PFSK-1 (cell line): ENCODE results near the gene PRR18.

Experiments
- FOXP2 ChIP-seq: optimal IDR thresholded peaks from 2 replicates; pipeline ENCODE3; 2011; ENCODE audit warnings: borderline replicate concordance, control low read depth, inconsistent platforms; ENCODE audit not compliant: insufficient read depth; ENCODE audit errors: extremely low read length, extremely low read depth
- POLR2AphosphoS5 ChIP-seq: IDR thresholded peaks from 2 replicates; pipeline ENCODE4 v1.6.1; 2012; ENCODE audit warnings: low read depth, mild to moderate bottlenecking, control low read depth, low read length, moderate library complexity
- SIN3A ChIP-seq: IDR thresholded peaks from 2 replicates; pipeline ENCODE4 v1.6.1; 2012; ENCODE audit warnings: mild to moderate bottlenecking, low read length, moderate library complexity, borderline replicate concordance; ENCODE audit not compliant: insufficient read depth
- TAF1 ChIP-seq: IDR thresholded peaks from 2 replicates; pipeline ENCODE4 v1.6.1; 2012; ENCODE audit warnings: low read length, control low read depth, borderline replicate concordance; ENCODE audit not compliant: insufficient read depth
- TF ChIP-seq, protein P1 (sequence below), 2 experiments: IDR thresholded peaks; 2 replicates each; pipeline versions ENCODE4 v1.6.1 to v1.8.0; 2011 to 2012; ENCODE audit warnings: low read depth in 2 of 2, low read length in 2 of 2, control low read depth in 1 of 2, inconsistent platforms in 1 of 2, mild to moderate bottlenecking in 1 of 2, moderate library complexity in 1 of 2; ENCODE audit not compliant: insufficient read depth in 1 of 2

- TF ChIP-seq TAF1 (no peak), POLR2AphosphoS5 (no peak), SIN3A (no peak), FOXP2 (no peak)
- TF ChIP-seq, protein P1, sequence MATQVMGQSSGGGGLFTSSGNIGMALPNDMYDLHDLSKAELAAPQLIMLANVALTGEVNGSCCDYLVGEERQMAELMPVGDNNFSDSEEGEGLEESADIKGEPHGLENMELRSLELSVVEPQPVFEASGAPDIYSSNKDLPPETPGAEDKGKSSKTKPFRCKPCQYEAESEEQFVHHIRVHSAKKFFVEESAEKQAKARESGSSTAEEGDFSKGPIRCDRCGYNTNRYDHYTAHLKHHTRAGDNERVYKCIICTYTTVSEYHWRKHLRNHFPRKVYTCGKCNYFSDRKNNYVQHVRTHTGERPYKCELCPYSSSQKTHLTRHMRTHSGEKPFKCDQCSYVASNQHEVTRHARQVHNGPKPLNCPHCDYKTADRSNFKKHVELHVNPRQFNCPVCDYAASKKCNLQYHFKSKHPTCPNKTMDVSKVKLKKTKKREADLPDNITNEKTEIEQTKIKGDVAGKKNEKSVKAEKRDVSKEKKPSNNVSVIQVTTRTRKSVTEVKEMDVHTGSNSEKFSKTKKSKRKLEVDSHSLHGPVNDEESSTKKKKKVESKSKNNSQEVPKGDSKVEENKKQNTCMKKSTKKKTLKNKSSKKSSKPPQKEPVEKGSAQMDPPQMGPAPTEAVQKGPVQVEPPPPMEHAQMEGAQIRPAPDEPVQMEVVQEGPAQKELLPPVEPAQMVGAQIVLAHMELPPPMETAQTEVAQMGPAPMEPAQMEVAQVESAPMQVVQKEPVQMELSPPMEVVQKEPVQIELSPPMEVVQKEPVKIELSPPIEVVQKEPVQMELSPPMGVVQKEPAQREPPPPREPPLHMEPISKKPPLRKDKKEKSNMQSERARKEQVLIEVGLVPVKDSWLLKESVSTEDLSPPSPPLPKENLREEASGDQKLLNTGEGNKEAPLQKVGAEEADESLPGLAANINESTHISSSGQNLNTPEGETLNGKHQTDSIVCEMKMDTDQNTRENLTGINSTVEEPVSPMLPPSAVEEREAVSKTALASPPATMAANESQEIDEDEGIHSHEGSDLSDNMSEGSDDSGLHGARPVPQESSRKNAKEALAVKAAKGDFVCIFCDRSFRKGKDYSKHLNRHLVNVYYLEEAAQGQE (IDR thresholded peaks at IDR 0.05; ENCODE audit: insufficient read depth in 1 of 2, low read depth in 2 of 2, low read length in 2 of 2): no peak
Observed at GRCh38 chr6:166301611-166302529, 6.3 kb downstream of the PRR18 start.
